Tibial artery (tissue), 4 donors: ENCODE data around the gene TNF.
A peak's percentile ranks its signal among the peaks of the same experiment; 100 is the strongest.

Source experiments
- DNase-seq, 2 donors: peaks; one replicate each; pipeline ENCODE4 v3.0.0-alpha.2; 2019
- H3K27ac ChIP-seq, 2 donors: fragments of 200-600 bp; sonication (generic) in 1 of 2; 1 replicate in 1 of 2; 2 replicates in 1 of 2; pipeline ENCODE4 v1.5.1; 2018 to 2019; ENCODE audit warnings: mild to moderate bottlenecking in 1 of 2
- H3K27me3 ChIP-seq, 2 donors: fragments of 200-600 bp; sonication (generic) in 1 of 2; one replicate each; pipeline versions ENCODE4 v1.5.1 to v1.6.0; 2016 to 2019
- H3K36me3 ChIP-seq, 3 donors: fragments of 200-600 bp; sonication (generic) in 2 of 3; one replicate each; pipeline ENCODE4 v1.5.1; 2016 to 2019; ENCODE audit warnings: mild to moderate bottlenecking in 2 of 3
- H3K4me1 ChIP-seq, 4 donors: fragments of 200-600 bp; sonication (generic) in 2 of 4; 1 replicate in 3 of 4; 2 replicates in 1 of 4; pipeline ENCODE4 v1.5.1; 2016 to 2019
- H3K4me3 ChIP-seq, 2 donors: fragments of 200-600 bp; sonication (generic) in 1 of 2; 1 replicate in 1 of 2; 2 replicates in 1 of 2; pipeline ENCODE4 v1.5.1; 2018 to 2019; ENCODE audit warnings: mild to moderate bottlenecking in 2 of 2
- H3K9me3 ChIP-seq, 3 donors: fragments of 200-600 bp; sonication (generic) in 1 of 3; one replicate each; pipeline ENCODE4 v1.5.1; 2016 to 2019
- intact Hi-C: fragments of 100-400 bp; cut with DNase I; formaldehyde crosslinking; loops from one replicate; pipeline ENCODE4 v1.15.0; 2023; ENCODE audit warnings: low total_unique reads
- TF ChIP-seq, protein P1 (sequence below), 2 experiments: fragments of 200-600 bp in 1 of 2; fragments of 450-650 bp in 1 of 2; IDR thresholded peaks; one replicate each; pipeline ENCODE4 v1.5.1; 2017 to 2019; ENCODE audit warnings: antibody characterized with exemption in 2 of 2, mild to moderate bottlenecking in 1 of 2, moderate library complexity in 1 of 2

TNF gene

DNA sequence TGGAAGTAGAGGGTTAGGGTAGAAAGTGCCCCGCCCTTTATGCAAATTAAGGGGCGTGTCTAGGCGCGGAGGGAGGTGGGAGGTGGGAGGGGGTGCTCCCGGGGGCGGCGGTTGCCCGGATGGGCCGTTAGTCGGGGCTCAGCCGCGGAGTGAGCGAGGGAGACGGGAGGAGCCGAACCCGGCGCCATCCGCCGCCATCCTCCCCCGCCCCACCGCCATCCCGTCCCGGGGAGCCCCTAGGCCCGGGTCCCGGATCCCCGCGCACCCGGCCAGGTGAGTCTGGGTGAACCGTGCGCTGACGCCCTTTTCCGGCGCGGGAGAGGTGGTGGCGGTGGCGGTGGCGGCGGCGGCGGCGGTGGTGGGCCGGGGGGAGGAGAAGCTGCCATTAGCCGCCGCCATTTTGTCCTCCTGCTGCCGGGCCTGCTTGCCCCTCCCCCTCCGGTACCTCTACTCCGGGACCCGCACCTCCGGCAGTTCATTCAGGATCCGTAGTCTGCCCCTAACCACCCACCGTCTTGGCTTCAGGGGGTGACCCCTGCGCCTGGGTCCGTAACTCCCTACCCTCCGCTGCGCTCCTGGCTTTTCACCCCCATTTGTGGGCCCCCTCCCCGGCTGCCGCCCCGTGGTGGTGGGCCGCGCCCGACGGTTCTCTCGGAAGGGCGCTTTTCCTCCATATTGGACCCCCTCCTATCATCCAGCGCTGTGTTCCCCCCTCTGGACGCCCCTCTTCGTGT, 45.4 kb downstream of the TNF start, which contains the start of gene PRRC2A:
TSS of gene PRRC2A (plus strand) at position 130 of the 734 bp plus-strand sequence. CDS start 2,075 bp downstream, outside the sequence.
- Histone ChIP-seq H3K36me3 (peaks cover 20 to 26% (median 23%) of the 10 kb centered on the region in 3 donors), H3K9me3 (no peaks in the 10 kb centered on the region), H3K27ac (peak within 1 kb of the TSS; percentile 90 to 91), H3K27me3 (no peaks in the 10 kb centered on the region), H3K4me3 (peak within 1 kb of the TSS; percentile 63 to 79), H3K4me1 (peaks cover 0 to 16% (median 7%) of the 10 kb centered on the region in 4 donors)
- TF ChIP-seq, protein P1, sequence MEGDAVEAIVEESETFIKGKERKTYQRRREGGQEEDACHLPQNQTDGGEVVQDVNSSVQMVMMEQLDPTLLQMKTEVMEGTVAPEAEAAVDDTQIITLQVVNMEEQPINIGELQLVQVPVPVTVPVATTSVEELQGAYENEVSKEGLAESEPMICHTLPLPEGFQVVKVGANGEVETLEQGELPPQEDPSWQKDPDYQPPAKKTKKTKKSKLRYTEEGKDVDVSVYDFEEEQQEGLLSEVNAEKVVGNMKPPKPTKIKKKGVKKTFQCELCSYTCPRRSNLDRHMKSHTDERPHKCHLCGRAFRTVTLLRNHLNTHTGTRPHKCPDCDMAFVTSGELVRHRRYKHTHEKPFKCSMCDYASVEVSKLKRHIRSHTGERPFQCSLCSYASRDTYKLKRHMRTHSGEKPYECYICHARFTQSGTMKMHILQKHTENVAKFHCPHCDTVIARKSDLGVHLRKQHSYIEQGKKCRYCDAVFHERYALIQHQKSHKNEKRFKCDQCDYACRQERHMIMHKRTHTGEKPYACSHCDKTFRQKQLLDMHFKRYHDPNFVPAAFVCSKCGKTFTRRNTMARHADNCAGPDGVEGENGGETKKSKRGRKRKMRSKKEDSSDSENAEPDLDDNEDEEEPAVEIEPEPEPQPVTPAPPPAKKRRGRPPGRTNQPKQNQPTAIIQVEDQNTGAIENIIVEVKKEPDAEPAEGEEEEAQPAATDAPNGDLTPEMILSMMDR (IDR thresholded peaks at IDR 0.05), result no peak
- intact Hi-C loops, result no loop called here
- DNase-seq, result peak in 1 of 2 donors; percentile 74

DNA sequence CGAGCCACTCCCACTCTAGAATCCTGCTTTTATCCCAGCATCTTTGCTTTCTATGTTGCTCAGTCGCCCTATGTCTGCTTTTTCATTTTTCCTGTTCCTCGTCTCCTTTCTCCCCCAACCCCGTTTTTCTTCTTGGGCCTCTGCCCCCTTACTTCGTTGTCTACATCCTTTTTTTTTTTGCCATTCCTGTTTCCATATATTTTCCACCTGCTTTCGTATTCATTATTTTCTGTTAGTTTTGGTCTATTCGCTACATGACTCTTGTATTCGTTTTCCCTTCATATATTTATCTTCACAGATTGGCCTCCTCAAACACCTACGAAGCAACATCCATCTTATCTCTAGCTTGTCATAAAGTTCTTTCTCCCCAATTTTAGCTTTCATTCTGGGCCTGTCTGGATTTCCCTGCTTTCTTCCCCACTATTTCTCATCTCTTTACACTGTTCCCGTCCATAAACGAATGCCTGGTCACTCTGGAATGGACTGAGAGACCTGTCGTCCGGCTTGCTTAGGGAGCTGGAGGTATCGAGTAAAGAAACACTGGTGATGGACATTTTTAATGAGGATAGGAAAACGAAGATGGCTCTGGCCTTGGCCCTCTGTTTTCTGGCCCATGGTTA, 46.1 kb downstream of the TNF start:
- DNase-seq, result no peak
- intact Hi-C loops, result no loop called here
- TF ChIP-seq, protein P1 (IDR thresholded peaks at IDR 0.05), result no peak
- H3K27me3 ChIP-seq, result no peaks in the 10 kb centered on the region
- peak overlapping the region; percentile 90 to 91 for H3K27ac ChIP-seq
- peaks cover 0 to 16% (median 7%) of the 10 kb centered on the region in 4 donors for H3K4me1 ChIP-seq
- H3K4me3 ChIP-seq, result peak overlapping the region; percentile 63 to 79
- peaks cover 26 to 32% (median 30%) of the 10 kb centered on the region in 3 donors for H3K36me3 ChIP-seq
- no peaks in the 10 kb centered on the region for H3K9me3 ChIP-seq

DNA sequence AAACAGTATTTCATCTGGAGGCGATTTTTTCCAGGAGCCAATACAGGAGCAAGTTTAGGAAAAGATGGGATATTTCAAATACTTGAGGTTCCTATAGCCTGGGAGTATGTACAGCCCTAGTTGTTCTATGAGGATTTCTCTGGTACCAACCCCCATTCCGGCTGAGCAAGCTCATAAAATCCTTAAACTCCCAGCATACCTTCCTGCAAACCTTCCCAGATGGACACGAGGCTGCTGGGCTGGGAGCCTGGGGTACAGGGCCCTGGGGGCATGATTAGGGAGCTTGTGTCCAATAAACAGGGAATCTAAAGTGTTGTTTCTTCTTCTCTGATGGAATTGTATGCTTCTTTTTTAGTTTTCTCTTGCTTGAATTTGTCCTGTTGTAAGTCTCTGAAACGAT, 46.6 kb downstream of the TNF start:
- H3K4me1 ChIP-seq, result peaks cover 0 to 16% (median 7%) of the 10 kb centered on the region in 4 donors
- TF ChIP-seq, protein P1 (IDR thresholded peaks at IDR 0.05), result no peak
- H3K27ac ChIP-seq, result peak overlapping the region; percentile 90 to 91
- no peaks in the 10 kb centered on the region for H3K27me3 ChIP-seq
- intact Hi-C loops, result no loop called here
- no peak for DNase-seq
- H3K9me3 ChIP-seq, result no peaks in the 10 kb centered on the region
- H3K36me3 ChIP-seq, result peaks cover 32 to 38% (median 36%) of the 10 kb centered on the region in 3 donors
- H3K4me3 ChIP-seq, result peak overlapping the region; percentile 63 to 79

DNA sequence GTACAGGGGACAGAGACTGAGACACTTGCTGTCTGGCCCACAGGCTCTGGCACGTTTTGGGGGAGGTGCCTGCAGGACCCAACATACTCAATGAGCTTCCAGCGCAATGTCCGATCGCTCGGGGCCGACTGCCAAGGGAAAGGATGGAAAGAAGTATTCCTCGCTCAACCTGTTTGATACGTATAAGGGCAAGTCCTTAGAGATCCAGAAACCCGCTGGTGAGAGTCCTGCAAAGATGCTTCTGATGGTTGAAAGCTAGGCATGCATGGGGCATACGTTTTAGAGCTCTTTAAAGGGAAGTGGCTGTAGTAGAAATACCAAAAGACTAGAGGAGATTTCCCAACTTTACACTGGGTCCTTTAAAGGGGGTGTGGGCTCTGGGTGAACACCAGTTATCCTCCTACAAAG, 47.3 kb downstream of the TNF start:
- Histone ChIP-seq H3K4me3 (no peak overlapping the region), H3K36me3 (peaks cover 39 to 45% (median 43%) of the 10 kb centered on the region in 3 donors)

DNA sequence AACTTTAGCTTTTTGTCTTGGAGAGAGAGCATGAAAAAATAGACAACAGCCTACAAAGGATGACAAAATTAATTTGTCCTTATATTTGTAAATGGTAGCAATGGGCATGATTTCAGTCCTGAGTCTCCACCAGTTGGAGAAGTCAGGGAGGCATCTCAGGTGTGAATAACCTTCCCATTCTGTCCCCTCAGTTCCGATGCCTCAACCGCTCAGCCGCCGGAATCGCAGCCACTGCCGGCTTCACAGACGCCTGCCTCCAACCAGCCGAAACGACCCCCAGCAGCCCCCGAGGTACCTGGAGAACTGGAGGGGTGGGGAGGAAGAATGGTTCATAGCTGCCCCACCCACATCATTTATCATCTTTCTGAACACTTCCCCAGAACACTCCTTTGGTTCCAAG, 48.7 kb downstream of the TNF start:
- no peaks in the 10 kb centered on the region for H3K27me3 ChIP-seq
- intact Hi-C loops, result no loop called here
- H3K27ac ChIP-seq, result no peak overlapping the region
- H3K4me3 ChIP-seq, result no peak overlapping the region
- peaks cover 53 to 59% (median 57%) of the 10 kb centered on the region in 3 donors for H3K36me3 ChIP-seq
- H3K9me3 ChIP-seq, result no peaks in the 10 kb centered on the region
- no peak for DNase-seq
- peaks cover 0 to 16% (median 7%) of the 10 kb centered on the region in 4 donors for H3K4me1 ChIP-seq
- TF ChIP-seq, protein P1 (IDR thresholded peaks at IDR 0.05), result no peak

More for the DNA sequence above, 47.3 kb downstream of the TNF start:
- Histone ChIP-seq H3K4me1 (peaks cover 0 to 16% (median 7%) of the 10 kb centered on the region in 4 donors), H3K27ac (peak overlapping the region; percentile 90 to 91), H3K9me3 (no peaks in the 10 kb centered on the region), H3K27me3 (no peaks in the 10 kb centered on the region)
- intact Hi-C loops, result no loop called here
- DNase-seq, result no peak
- TF ChIP-seq, protein P1 (IDR thresholded peaks at IDR 0.05), result no peak
